Adrenal gland (tissue), 12 donors: ENCODE results near the gene TAF3. TPM values are rescaled to one million over a fixed set of nuclear protein-coding genes. Genes with fewer than 3 reads are reported as not detected.

Experiments used
- DNase-seq, 7 donors: peaks; one replicate each; pipeline ENCODE4 v3.0.0-alpha.2; 2019 to 2020
- H3K27ac ChIP-seq, 5 donors: fragments of 200-600 bp; sonication (generic) in 4 of 5; 1 replicate in 3 of 5; 2 replicates in 2 of 5; pipeline versions ENCODE4 v1.5.1 to v1.8.0; 2016 to 2020; ENCODE audit warnings: mild to moderate bottlenecking in 1 of 5
- H3K27me3 ChIP-seq: fragments of 200-600 bp; 2 replicates; pipeline ENCODE4 v1.8.0; 2021
- H3K36me3 ChIP-seq, 2 donors: fragments of 200-600 bp; replicated peaks in 1 of 2; 1 replicate in 1 of 2; 2 replicates in 1 of 2; pipeline versions ENCODE4 v1.5.1 to v1.8.0; 2018 to 2022
- H3K4me1 ChIP-seq, 2 donors: fragments of 200-600 bp; replicated peaks in 1 of 2; 1 replicate in 1 of 2; 2 replicates in 1 of 2; pipeline versions ENCODE4 v1.5.1 to v1.8.0; 2018 to 2021
- H3K4me3 ChIP-seq, 4 donors: fragments of 200-600 bp; sonication (generic) in 3 of 4; one replicate each; pipeline ENCODE4 v1.5.1; 2016 to 2018
- H3K9me3 ChIP-seq, 3 donors: fragments of 200-600 bp; sonication (generic) in 1 of 3; replicated peaks in 1 of 3; 1 replicate in 2 of 3; 2 replicates in 1 of 3; pipeline versions ENCODE4 v1.5.1 to v1.8.0; 2016 to 2021
- CTCF ChIP-seq, 6 experiments: fragments of 450-650 bp in 4 of 6; fragments of 200-600 bp in 2 of 6; sonication (generic) in 1 of 6; IDR thresholded peaks; 1 replicate in 5 of 6; 2 replicates in 1 of 6; pipeline versions ENCODE4 v1.5.1 to v1.8.0; 2016 to 2021; ENCODE audit warnings: antibody characterized with exemption in 6 of 6, mild to moderate bottlenecking in 2 of 6, moderate library complexity in 1 of 6
- POLR2A ChIP-seq, 2 donors: fragments of 450-650 bp; IDR thresholded peaks; one replicate each; pipeline ENCODE4 v1.6.1; 2017; ENCODE audit warnings: antibody characterized with exemption in 2 of 2, mild to moderate bottlenecking in 2 of 2, moderate library complexity in 1 of 2
- WGBS, 4 donors: extraction: QIAGEN DNeasy Blood & Tissue Kit in 2 of 4; methylation state at CpG; one replicate each; pipeline versions ENCODE4 v1.1.5 to v1.1.7; 2013 to 2017; 5-methylcytosine and 5-hydroxymethylcytosine counted together
- intact Hi-C, 2 donors: fragments of 100-400 bp; cut with DNase I; formaldehyde crosslinking; loops; one replicate each; pipeline versions ENCODE4 v1.14.1 to v1.15.0; 2022 to 2023
- polyA plus RNA-seq, 3 donors: library from polyadenylated mRNA; stranded (reverse); fragments of 200-250 nt in 2 of 3; fragments of 350-450 nt in 1 of 3; fragmentation: Illumina TruSeq in 1 of 3; extraction: RNeasy Lipid Tissue Mini Kit (QIAGEN cat#74804) in 1 of 3; gene quantifications; one replicate each; pipeline ENCODE4 v1.2.3, GENCODE V29; 2013 to 2014
- total RNA-seq, 9 donors: library from RNA; depleted of rRNA in 4 of 9; stranded (reverse); fragments of >200 nt in 4 of 9; fragments of 120-200 nt in 1 of 9; fragmentation: NEBNext Ultra II Directional in 1 of 9; extraction: Animal tissue kit (Norgen Biotek cat#: 25700) in 1 of 9; gene quantifications; one replicate each; pipeline versions ENCODE4 v1.1.0 to v1.2.4, GENCODE V29; 2013 to 2023
- donor health status: healthy with polysubstance abuse.
- donor health status: Bipolar disorder and iron deficiency.
- donor health status: DM: yes; HTN: yes; CAD: no.
- donor health status: DM: no; HTN: no; CAD: no.
- donor health status: DM: no; HTN: no; CAD: no.
- donor health status: DM: yes; HTN: yes; CAD: no.

The TAF3 gene
- total and polyA plus RNA-seq, 12 donors, result 3.5 to 16.6 (median 7.6) TPM

DNA sequence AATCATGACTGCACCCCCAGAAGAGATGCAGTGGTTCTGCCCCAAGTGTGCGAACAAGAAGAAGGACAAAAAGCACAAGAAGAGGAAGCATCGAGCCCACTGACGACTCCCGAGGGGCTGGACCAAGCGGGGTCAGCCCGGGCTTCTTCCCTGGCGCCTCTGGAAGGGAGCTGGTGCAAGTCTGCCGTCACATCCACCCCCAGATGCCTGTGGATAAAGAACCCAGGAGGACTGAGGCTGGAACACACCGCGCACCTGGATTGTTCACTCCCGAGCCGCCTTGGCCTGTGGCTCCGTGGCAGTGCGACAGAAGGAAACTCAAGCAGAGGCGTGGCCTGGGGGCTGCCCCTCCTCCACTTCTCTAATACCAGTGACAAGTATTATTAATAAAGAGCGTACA is 196.3 kb downstream of the TAF3 start:
- 94 to 98% (median 97%) methylated on average over 16 of the region's 16 CpGs for WGBS, 4 donors
- H3K4me3 ChIP-seq, result no peak overlapping the region
- TF ChIP-seq POLR2A (IDR thresholded peaks at IDR 0.05) (no peak), CTCF (IDR thresholded peaks at IDR 0.05) (no peak)
- H3K9me3 ChIP-seq, result no peaks in the 10 kb centered on the region
- DNase-seq, result no peak
- no peaks in the 10 kb centered on the region for H3K27me3 ChIP-seq
- H3K36me3 ChIP-seq, result peaks cover 0 to 26% of the 10 kb centered on the region in 2 donors
- intact Hi-C loops, result no loop called here
- H3K27ac ChIP-seq, result no peak overlapping the region
- no peaks in the 10 kb centered on the region for H3K4me1 ChIP-seq

DNA sequence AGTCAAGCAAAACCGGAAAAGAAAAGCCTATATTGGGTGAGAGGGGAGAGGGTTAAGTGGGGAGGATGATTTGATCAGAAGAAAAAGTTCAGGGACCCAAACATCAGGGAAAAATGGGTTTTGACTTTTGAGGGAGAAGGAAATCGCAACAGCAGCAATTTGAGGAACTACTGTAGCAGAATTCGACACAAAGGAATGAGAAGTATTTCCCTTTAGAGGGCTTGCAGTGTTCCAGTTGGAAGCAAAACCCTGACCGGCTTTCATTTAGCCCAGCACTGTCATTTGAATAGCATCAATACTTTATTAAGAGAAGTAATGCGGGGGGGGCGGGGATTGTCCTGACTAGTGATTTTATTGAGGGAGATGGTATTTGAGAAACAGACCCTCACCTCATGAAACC is 199.0 kb downstream of the TAF3 start:
- no peak for DNase-seq
- Histone ChIP-seq H3K4me3 (no peak overlapping the region), H3K27ac (no peak overlapping the region), H3K36me3 (peaks cover 0 to 20% of the 10 kb centered on the region in 2 donors), H3K9me3 (no peaks in the 10 kb centered on the region), H3K27me3 (no peaks in the 10 kb centered on the region), H3K4me1 (no peaks in the 10 kb centered on the region)
- TF ChIP-seq POLR2A (IDR thresholded peaks at IDR 0.05), result no peak
- no peak for TF ChIP-seq CTCF (IDR thresholded peaks at IDR 0.05)
- intact Hi-C loops, result no loop called here
- 72 to 79% (median 73%) methylated on average over 6 of the region's 6 CpGs for WGBS, 4 donors

DNA sequence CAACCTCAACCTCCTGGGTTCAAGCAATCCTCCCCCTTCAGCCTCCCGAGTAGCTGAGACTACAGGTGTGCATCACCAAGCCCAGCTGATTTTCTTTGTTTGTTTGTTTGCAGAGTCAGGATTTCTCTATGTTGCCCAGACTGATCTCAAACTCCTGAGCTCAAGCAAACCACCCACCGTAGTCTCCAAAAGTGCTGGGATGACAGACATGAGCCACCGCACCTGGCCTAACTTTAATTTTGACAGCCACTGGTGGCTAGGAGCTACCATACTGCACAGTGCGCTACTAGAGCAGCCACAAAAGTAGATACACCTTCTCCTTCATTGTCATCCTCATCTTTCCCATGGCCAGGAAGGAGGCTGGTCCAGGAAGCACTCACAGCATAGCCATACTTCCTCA is 205.0 kb downstream of the TAF3 start:
- Histone ChIP-seq H3K27ac (no peak overlapping the region), H3K36me3 (no peaks in the 10 kb centered on the region), H3K9me3 (no peaks in the 10 kb centered on the region), H3K4me1 (no peaks in the 10 kb centered on the region), H3K27me3 (no peaks in the 10 kb centered on the region), H3K4me3 (no peak overlapping the region)
- intact Hi-C loops, result no loop called here
- TF ChIP-seq POLR2A (IDR thresholded peaks at IDR 0.05) (no peak), CTCF (IDR thresholded peaks at IDR 0.05) (no peak)
- DNase-seq, result no peak
- 79 to 92% (median 85%) methylated on average over 4 of the region's 4 CpGs for WGBS, 4 donors

GRCh38 chr10:8023851-8024250 is 205.5 kb downstream of the TAF3 start:
- Histone ChIP-seq H3K27me3 (no peaks in the 10 kb centered on the region), H3K4me1 (no peaks in the 10 kb centered on the region), H3K27ac (no peak overlapping the region), H3K36me3 (no peaks in the 10 kb centered on the region), H3K9me3 (no peaks in the 10 kb centered on the region), H3K4me3 (no peak overlapping the region)
- no peak for TF ChIP-seq CTCF (IDR thresholded peaks at IDR 0.05)
- intact Hi-C loops, result no loop called here
- DNase-seq, result no peak
- 82 to 91% (median 90%) methylated on average over 2 of the region's 2 CpGs for WGBS, 4 donors
